ENCODE results near the gene PIK3CD. TPM values are rescaled to one million over a fixed set of nuclear protein-coding genes. Genes with fewer than 3 reads are reported as not detected.
A peak's percentile ranks its signal among the peaks of the same experiment; 100 is the strongest.
"Not testable (repeated sequence)": the region's sequence is repeated elsewhere in the genome, so short reads cannot be mapped to it uniquely, and the experiment has no call there.

Gene PIK3CD
- total and polyA plus RNA-seq, 8 donors, result 5.1 to 44.2 (median 6.1) TPM

GRCh38 chr1:9703681-9704080, 52.1 kb downstream of the PIK3CD start:
- H3K36me3 ChIP-seq, result peaks cover 0 to 7% of the 10 kb centered on the region in 2 donors
- ATAC-seq (no peak), DNase-seq (no peak)
- H3K27me3 ChIP-seq, result no peaks in the 10 kb centered on the region
- H3K4me3 ChIP-seq, result no peak overlapping the region
- intact Hi-C loops (cut with DNase I), result loop anchor here in 1 of 2 donors (5.0 kb wide), 1 partner anchor 234 kb away; no protein-coding TSS in a partner anchor
- H3K27ac ChIP-seq, result peak overlapping the region in 1 of 2 donors; percentile 76
- peaks cover 0 to 49% of the 10 kb centered on the region in 2 donors for H3K4me1 ChIP-seq
- TF ChIP-seq, protein P1, sequence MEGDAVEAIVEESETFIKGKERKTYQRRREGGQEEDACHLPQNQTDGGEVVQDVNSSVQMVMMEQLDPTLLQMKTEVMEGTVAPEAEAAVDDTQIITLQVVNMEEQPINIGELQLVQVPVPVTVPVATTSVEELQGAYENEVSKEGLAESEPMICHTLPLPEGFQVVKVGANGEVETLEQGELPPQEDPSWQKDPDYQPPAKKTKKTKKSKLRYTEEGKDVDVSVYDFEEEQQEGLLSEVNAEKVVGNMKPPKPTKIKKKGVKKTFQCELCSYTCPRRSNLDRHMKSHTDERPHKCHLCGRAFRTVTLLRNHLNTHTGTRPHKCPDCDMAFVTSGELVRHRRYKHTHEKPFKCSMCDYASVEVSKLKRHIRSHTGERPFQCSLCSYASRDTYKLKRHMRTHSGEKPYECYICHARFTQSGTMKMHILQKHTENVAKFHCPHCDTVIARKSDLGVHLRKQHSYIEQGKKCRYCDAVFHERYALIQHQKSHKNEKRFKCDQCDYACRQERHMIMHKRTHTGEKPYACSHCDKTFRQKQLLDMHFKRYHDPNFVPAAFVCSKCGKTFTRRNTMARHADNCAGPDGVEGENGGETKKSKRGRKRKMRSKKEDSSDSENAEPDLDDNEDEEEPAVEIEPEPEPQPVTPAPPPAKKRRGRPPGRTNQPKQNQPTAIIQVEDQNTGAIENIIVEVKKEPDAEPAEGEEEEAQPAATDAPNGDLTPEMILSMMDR (IDR thresholded peaks at IDR 0.05), result no peak
- no peaks in the 10 kb centered on the region for H3K9me3 ChIP-seq

DNA sequence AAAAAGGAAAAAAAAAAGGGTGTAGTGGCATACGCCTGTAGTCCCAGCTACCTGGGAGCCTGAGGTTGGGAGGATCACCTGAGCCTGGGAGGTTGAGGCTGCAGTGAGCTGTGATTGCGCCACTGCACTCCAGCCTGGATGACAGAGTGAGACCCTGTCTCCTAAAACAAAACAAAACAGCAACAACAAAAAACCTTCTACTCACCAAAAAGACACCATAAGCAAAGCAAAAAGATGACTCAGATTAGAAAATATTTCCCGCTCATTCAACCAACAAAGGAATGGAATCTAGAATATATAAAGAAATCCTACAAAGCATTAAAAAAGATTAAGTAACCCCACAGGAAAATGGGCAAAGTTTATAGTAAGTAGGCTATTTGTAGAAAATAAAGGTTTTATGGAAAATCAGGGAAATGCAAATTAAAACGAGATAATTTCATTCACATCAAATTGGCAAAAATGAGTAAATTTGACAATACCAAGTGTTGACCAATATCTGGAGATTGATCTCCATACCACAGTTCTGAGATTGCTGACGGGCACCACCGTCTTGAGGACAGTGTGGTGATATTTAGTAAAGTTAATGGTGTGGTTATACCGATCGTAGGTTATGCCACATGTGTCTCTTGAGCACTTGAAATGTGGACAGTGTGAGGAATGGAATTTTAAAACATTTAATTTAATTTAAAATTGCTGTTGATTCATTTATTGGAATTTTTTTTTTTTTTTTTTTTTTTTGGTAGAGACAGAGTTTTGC, 54.0 kb downstream of the PIK3CD start:
- intact Hi-C loops (cut with DNase I), result no loop called here
- no peak for ATAC-seq
- TF ChIP-seq, protein P1 (IDR thresholded peaks at IDR 0.05), result no peak
- H3K4me3 ChIP-seq, result no peak overlapping the region
- peak overlapping the region in 1 of 2 donors; percentile 76 for H3K27ac ChIP-seq
- peaks cover 0 to 49% of the 10 kb centered on the region in 2 donors for H3K4me1 ChIP-seq
- peaks cover 0 to 9% of the 10 kb centered on the region in 2 donors for H3K36me3 ChIP-seq
- H3K27me3 ChIP-seq, result no peaks in the 10 kb centered on the region
- no peaks in the 10 kb centered on the region for H3K9me3 ChIP-seq
- DNase-seq, result no peak

DNA sequence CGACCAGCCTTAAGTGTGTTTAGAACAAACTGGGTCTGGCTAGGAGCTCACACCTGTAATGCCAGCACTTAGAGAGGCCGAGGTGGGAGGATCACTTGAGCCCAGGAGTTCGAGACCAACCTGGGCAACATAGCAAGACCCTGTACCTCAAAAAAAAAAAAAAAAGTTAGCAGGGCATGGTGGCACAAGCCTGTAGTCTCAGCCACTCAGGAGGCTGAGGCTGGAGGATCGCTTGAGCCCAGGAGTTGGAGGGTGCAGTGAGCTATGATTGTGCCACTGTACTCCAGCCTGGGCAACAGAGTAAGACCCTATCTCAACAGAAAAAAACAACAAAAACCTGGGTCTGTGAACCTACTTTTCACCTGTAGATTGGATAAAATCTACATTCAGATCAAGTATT, 54.6 kb downstream of the PIK3CD start:
- ATAC-seq (no peak), DNase-seq (no peak)
- peaks cover 0 to 14% of the 10 kb centered on the region in 2 donors for H3K36me3 ChIP-seq
- no peaks in the 10 kb centered on the region for H3K9me3 ChIP-seq
- H3K27ac ChIP-seq, result no peak overlapping the region
- no peaks in the 10 kb centered on the region for H3K27me3 ChIP-seq
- intact Hi-C loops (cut with DNase I), result no loop called here
- H3K4me1 ChIP-seq, result peaks cover 0 to 49% of the 10 kb centered on the region in 2 donors
- TF ChIP-seq, protein P1 (IDR thresholded peaks at IDR 0.05), result no peak
- no peak overlapping the region for H3K4me3 ChIP-seq

DNA sequence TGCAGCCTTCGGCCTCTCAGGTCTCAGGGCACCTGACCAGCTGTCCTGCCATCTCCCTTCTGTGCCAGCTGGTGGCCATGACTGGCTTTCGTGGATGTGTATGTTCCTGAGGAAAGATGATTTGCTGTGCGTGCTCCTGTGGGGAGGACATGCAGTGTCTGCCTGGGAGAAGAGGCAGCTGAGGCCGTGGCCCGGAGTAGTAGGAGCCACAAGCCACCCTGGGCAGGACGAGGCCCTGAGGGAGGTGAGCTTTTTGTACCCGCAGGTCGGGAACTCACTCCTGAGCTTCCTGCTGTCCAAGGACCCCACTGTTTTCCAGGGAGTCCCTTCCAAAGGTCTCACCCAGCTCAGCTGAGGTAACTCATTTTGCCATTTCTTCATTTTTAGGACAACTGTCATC, 58.5 kb downstream of the PIK3CD start:
- Histone ChIP-seq H3K4me1 (peaks cover 0 to 19% of the 10 kb centered on the region in 2 donors), H3K27me3 (no peaks in the 10 kb centered on the region), H3K9me3 (no peaks in the 10 kb centered on the region), H3K27ac (no peak overlapping the region), H3K36me3 (peaks cover 0 to 44% of the 10 kb centered on the region in 2 donors), H3K4me3 (no peak overlapping the region)
- DNase-seq (no peak), ATAC-seq (no peak)
- TF ChIP-seq, protein P1 (IDR thresholded peaks at IDR 0.05), result no peak
- intact Hi-C loops (cut with DNase I), result no loop called here

- intact Hi-C loops (cut with DNase I), result no loop called here
- Histone ChIP-seq H3K9me3 (no peaks in the 10 kb centered on the region), H3K27ac (no peak overlapping the region), H3K36me3 (peaks cover 0 to 59% of the 10 kb centered on the region in 2 donors), H3K27me3 (no peaks in the 10 kb centered on the region), H3K4me3 (no peak overlapping the region), H3K4me1 (peaks cover 0 to 15% of the 10 kb centered on the region in 2 donors)
- TF ChIP-seq, protein P1 (IDR thresholded peaks at IDR 0.05), result no peak
- ATAC-seq, result no peak
- DNase-seq, result no peak
Observed at GRCh38 chr1:9711466-9712020, 60.0 kb downstream of the PIK3CD start.

GRCh38 chr1:9712767-9713166, 61.2 kb downstream of the PIK3CD start:
- H3K27me3 ChIP-seq; DNase-seq; intact Hi-C loops (cut with DNase I); H3K4me3 ChIP-seq; H3K27ac ChIP-seq; H3K9me3 ChIP-seq; ATAC-seq: not testable (repeated sequence)
- Histone ChIP-seq H3K36me3 (peaks cover 0 to 70% of the 10 kb centered on the region in 2 donors), H3K4me1 (peaks cover 0 to 18% of the 10 kb centered on the region in 2 donors)

Data from left lung (tissue), 10 donors.